Fibroblast of skin of right quadriceps (primary cell): ENCODE results near the gene ITPRIP.

Experiments used
- DNase-seq: peaks from one replicate; pipeline ENCODE4 v3.0.0-alpha.2; 2013

ITPRIP gene

DNA sequence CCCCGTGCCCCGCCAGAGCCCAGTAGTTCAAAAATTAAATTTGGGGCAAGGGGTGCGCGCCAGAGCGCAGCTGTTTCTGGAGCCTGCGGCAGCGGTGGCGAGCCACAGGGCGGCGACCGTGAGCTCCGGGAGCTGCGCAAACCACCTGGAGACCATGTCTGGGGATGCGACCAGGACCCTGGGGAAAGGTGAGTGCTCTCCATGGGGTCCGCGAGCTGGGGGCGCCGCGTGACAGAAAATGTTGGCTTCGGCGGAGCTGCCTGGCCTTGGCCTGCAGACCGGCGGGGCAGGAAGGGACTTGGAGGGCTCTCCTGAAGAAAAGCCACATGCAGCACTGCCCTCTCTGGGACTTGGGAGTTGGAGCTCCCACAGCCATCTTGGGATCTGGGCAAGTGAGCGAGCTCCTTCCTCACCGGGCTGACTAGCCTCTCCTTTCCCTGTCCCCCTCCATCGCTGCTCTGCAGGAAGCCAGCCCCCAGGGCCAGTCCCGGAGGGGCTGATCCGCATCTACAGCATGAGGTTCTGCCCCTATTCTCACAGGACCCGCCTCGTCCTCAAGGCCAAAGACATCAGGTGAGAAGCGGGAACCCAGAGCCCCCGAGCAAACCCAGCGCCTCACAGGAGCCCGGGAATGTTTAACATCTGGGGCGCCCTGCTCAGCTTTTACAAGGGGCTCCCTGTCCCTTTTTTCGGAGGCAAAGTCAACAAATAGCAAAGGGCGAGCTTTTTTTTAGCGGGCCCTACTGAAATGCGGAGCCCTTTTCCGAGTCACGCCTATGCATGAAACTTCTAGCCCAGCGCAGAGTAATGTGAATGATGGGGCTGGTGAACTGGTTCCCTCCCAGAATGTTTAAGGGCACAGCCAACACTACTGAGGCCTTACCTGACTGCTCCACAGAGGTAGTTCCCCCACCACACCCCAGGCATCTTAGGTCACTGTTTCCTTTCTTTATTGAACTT, 63.2 kb downstream of the ITPRIP start:
- DNase-seq, result no peak

GRCh38 chr10:104273899-104274575, 64.2 kb downstream of the ITPRIP start:
- peak; percentile 34 for DNase-seq

DNA sequence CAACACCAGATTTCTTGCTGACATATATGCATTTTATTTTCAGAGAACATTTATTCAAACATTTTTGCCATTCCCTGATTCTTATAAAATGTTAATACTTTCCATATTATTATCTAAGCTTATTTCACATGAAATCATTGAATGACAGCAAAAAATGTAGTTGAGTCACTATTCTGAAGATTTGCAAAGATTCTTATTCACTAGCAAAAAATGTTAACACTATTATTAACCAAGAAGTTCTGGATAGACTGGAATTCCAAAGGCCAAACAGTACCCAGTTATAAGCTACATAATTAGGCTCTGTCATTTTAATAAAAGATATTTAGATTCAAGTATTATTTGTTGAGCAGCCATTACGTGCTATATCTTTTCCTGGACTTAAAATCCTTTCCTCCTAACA, 65.0 kb downstream of the ITPRIP start:
- DNase-seq, result peak; percentile 59

DNA sequence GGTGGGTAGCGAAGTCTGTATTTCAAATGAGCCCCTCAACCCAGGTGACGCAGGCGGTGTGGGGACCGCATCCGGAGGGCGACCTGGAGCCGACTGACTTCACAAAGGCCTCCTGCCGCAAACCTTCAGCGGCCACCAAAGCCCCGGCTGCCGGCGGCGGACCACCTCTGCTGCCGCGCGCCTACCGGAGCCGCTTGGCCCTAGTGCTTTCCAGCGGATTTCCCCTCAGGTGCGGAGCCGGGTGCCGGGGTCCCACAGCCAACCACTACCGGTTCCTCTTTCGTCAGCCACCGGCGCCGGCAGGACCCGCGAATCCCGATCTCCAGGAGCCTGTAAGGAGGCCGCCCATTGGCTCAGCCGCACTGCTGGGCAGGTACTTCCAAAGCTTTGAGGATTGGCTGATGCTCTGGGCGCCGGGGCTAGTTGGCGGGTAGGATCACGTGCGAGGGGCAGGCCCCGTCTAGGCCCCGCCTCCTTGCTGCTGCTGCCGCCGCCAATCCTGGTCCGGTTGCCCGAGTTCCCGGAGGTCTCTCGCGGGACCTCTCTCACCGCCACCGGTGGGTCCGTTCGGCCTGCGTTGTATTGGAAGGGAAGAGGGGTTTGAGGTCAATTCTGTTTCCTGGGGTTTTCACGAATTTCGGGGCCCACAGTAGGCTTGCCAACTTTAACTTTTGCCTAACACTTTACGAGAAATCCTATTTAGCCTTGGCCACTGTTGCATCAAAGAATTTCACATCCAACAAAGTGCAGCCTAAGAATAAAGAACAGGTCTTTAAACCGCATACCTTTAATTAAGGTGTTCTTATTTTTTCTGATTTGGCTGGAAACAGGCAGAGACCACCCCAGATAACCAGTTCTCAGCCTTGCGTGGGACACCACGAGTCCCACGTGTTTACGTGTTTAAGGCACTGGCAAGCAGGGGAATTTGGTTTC, 69.3 kb downstream of the ITPRIP start, which contains the start of gene GSTO2:
TSS of gene GSTO2 (plus strand) at position 472 of the 933 bp plus-strand sequence. CDS start 5,732 bp downstream, outside the sequence.
- peak; percentile 99 for DNase-seq

- DNase-seq, result no peak
These were observed 69.9 kb downstream of the ITPRIP start for GRCh38 chr10:104268405-104268712.

- DNase-seq, result no peak
These were observed 70.4 kb downstream of the ITPRIP start for GRCh38 chr10:104267721-104268404.

- no peak for DNase-seq
These were observed 73.5 kb downstream of the ITPRIP start for GRCh38 chr10:104264783-104265182.

GRCh38 chr10:104262055-104262454, 76.2 kb downstream of the ITPRIP start:
- DNase-seq, result no peak

GRCh38 chr10:104260775-104261115, 77.5 kb downstream of the ITPRIP start:
- DNase-seq, result peak; percentile 61

DNA sequence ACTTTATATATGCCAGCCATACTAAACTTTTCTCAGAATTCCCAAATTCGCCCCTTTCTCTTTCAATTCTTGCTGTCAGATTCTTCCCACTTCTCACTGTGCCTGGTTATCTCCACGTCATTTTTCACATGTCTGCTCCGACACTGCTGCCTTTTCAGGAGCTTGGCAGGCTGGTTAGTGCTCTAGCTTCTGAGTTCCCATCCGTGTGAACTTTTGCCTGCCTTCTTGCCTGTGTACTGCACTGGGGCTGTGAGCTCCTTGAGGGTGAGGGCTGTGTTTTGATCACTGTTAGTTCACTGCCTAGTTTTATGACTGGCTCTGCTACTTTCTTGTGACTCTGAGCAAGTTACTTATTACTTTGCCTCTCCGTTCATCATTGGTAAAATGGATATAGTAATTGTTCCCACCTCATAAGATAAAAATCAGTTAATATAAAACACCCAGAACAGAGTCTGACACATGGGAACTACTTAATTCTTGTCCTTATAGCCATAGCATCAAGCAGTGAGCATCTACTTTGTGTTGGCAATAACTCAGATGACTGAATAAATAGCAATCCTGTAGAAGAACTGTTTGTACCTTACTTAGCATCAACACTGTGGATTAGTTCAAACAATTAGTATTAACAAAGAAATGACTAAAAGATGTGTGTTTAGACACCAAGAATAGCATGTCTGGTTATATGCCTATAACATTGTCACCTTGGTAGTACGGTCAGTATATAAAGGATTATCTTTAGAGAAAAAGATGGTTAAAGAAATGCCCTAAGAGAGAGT, 78.1 kb downstream of the ITPRIP start:
- no peak for DNase-seq
